Purkinje cell (primary cell): Measurements from ENCODE around the gene CACNA1D. TPM values are rescaled to one million over a fixed set of nuclear protein-coding genes. Genes with fewer than 3 reads are reported as not detected.

Experiments used
- polyA plus RNA-seq: library from polyadenylated mRNA; unstranded; fragments of >200 nt; fragmentation: Nextera tagmentation; gene quantifications from 2 replicates; pipeline ENCODE4 v1.2.1, GENCODE V29; 2014

CACNA1D gene
- polyA plus RNA-seq: 1.9 and 3.1 TPM in 2 replicates

DNA sequence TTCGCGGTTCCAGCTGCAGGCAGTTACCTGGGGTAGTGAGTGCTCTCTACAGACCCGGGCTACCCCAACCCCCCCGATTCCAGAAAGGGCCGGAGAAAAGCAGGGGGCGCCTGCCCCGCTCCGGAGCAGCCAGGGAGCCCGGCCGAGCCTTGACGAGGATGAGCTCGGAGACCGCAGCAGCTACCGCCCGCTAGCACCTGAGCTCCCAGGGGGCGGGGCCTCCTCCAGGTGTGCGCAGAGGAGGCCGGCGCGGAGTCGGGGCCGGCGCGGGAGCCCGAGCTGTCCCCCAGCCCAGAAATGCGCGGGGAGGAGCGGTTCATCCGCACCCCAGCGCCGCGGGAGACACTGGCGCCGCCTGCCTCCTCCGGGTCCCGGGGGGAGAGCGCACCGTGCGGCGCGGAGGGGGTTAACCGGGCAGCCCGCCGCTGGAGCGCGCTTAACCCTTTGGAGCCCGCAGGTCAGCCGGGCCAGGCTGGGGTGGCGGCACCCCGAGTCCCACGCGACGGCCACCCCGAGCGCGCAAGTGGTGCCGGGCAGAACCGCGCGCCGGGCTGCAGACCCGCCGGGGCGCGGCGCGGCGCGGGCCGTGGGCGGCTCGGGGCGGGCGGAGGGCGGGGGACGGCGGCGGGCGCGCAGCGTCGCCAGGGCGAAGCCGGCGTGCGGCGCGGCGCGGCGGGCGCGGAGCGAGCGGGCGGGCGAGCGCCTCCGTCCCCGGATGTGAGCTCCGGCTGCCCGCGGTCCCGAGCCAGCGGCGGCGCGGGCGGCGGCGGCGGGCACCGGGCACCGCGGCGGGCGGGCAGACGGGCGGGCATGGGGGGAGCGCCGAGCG lies at the start of gene CACNA1D:
CACNA1D (plus strand) TSS at position 649 of the 829 bp plus-strand sequence. CDS start 556 bp downstream, outside the sequence.

DNA sequence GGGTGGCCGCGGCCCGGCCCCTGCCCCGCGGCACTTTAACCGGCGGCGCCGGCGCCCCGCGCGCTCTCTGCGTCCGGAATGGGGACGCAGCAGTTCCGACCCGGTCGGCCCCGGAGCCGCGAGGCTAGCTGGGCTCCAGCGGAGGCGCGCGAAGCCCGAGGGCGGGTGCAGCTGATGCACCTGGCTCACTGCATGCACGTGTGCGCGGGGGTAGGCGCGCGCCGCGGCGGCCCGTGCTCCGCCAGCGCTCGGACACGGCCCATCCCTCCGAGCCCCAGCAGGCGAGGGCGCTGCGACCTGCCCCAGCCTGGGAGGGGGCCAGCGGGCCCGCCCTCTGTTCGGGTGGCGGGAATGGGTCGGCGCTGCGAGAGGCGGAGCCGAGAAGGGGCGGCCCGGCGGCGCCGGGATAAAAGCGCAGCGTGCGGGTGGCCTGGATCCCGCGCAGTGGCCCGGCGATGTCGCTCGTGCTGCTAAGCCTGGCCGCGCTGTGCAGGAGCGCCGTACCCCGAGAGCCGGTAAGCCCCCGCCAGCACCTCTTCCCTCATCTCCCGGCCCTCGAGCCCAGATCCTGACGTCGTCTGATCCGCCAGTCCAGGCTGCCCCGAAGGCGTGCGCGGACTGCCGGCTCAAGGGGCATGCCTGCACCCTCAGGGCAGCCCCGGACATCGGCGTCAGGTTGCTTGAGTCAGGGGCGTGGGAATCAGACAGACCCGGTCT lies 351.9 kb downstream of the CACNA1D start, which contains the start of the genes CHDH and IL17RB:
CHDH (minus strand) TSS at position 286 of the 717 bp plus-strand sequence. CDS start 22,411 bp downstream, outside the sequence.
IL17RB (plus strand) TSS at position 435 of the 717 bp plus-strand sequence; CDS start at position 456, 21 bp downstream.

Other genes starting within 250 kb of the CACNA1D start
- 23.5 and 26.7 TPM in 2 replicates for gene TKT, start 238.6 kb upstream of the CACNA1D start, polyA plus RNA-seq
- gene DCP1A, start 147.1 kb upstream of the CACNA1D start, polyA plus RNA-seq: 6.1 and 7.7 TPM in 2 replicates